HepG2 (cell line): Measurements from ENCODE around the gene C1orf50. TPM values are rescaled to one million over a fixed set of nuclear protein-coding genes. Genes with fewer than 3 reads are reported as not detected.

Source experiments
- ATF1 ChIP-seq: IDR thresholded peaks from 2 replicates; pipeline ENCODE4 v1.6.1; 2016; ENCODE audit warnings: mild to moderate bottlenecking, control low read depth
- FOXA3 ChIP-seq: IDR thresholded peaks from 2 replicates; pipeline ENCODE4 v1.6.1; 2016; ENCODE audit warnings: missing genetic modification reagents, missing compliant biosample characterization
- GATAD1 ChIP-seq: IDR thresholded peaks from 2 replicates; pipeline ENCODE4 v1.6.1; 2016; ENCODE audit warnings: missing genetic modification reagents, missing compliant biosample characterization
- HINFP ChIP-seq: sonication (generic); formaldehyde crosslinking; IDR thresholded peaks from 2 replicates; pipeline ENCODE4 v1.4.0; 2020; ENCODE audit warnings: low read depth, mild to moderate bottlenecking, missing genetic modification reagents
- KLF16 ChIP-seq, 2 experiments: sonication (generic) in 1 of 2; formaldehyde crosslinking in 1 of 2; IDR thresholded peaks; 2 replicates each; pipeline versions ENCODE4 v1.6.1 to v1.8.0; 2016 to 2023; ENCODE audit warnings: missing genetic modification reagents in 2 of 2, missing compliant biosample characterization in 1 of 2
- LBX2 ChIP-seq: sonication (generic); formaldehyde crosslinking; IDR thresholded peaks from 2 replicates; pipeline ENCODE4 v1.5.0; 2020; ENCODE audit warnings: missing genetic modification reagents, mild to moderate bottlenecking, borderline replicate concordance
- MED1 ChIP-seq: sonication (generic); formaldehyde crosslinking; IDR thresholded peaks from 2 replicates; pipeline ENCODE4 v1.4.0; 2020; ENCODE audit warnings: missing genetic modification reagents
- MTA1 ChIP-seq: sonication (generic); formaldehyde crosslinking; IDR thresholded peaks from 2 replicates; pipeline ENCODE4 v1.4.0; 2020; ENCODE audit warnings: missing genetic modification reagents, mild to moderate bottlenecking, borderline replicate concordance
- NKX3-1 ChIP-seq: sonication (generic); formaldehyde crosslinking; IDR thresholded peaks from 2 replicates; pipeline ENCODE4 v1.5.0; 2020; ENCODE audit warnings: missing genetic modification reagents
- RARG ChIP-seq: sonication (generic); formaldehyde crosslinking; IDR thresholded peaks from 2 replicates; pipeline ENCODE4 v1.4.0; 2020; ENCODE audit warnings: low read depth, mild to moderate bottlenecking, missing genetic modification reagents
- TFDP1 ChIP-seq: IDR thresholded peaks from 2 replicates; pipeline ENCODE4 v1.6.1; 2016; ENCODE audit warnings: missing compliant biosample characterization, missing genetic modification reagents, borderline replicate concordance
- YY1 ChIP-seq: IDR thresholded peaks from 2 replicates; pipeline ENCODE4 v1.6.1; 2011; ENCODE audit warnings: low read length, low read depth, moderate library complexity, mild to moderate bottlenecking; ENCODE audit not compliant: insufficient read depth, insufficient replicate concordance
- ZBTB7B ChIP-seq: sonication (generic); formaldehyde crosslinking; IDR thresholded peaks from 2 replicates; pipeline ENCODE4 v1.4.0; 2020; ENCODE audit warnings: missing genetic modification reagents
- ZNF33A ChIP-seq: sonication (generic); formaldehyde crosslinking; IDR thresholded peaks from 2 replicates; pipeline ENCODE4 v1.5.1; 2020; ENCODE audit warnings: missing genetic modification reagents, mild to moderate bottlenecking, moderate library complexity, borderline replicate concordance
- ZNF501 ChIP-seq: sonication (generic); formaldehyde crosslinking; IDR thresholded peaks from 2 replicates; pipeline ENCODE4 v1.5.1; 2020; ENCODE audit warnings: mild to moderate bottlenecking, moderate library complexity, missing genetic modification reagents
- ZNF687 ChIP-seq: sonication (generic); formaldehyde crosslinking; IDR thresholded peaks from 2 replicates; pipeline ENCODE4 v1.5.1; 2020; ENCODE audit warnings: mild to moderate bottlenecking, missing genetic modification reagents, moderate library complexity
- polyA plus RNA-seq, 8 experiments: library from polyadenylated mRNA; depleted of rRNA in 3 of 8; stranded (reverse) in 7 of 8; unstranded in 1 of 8; fragments of >200 nt; fragmentation: Illumina TruSeq in 4 of 8; extraction: Trizol in 4 of 8; gene quantifications; 2 replicates each; pipeline versions ENCODE4 v1.2.1 to v1.2.3, GENCODE V29; 2011 to 2016; ENCODE audit warnings: low read depth in 4 of 8, missing spikeins in 1 of 8, mixed read lengths in 1 of 8; ENCODE audit not compliant: insufficient read depth in 1 of 8
- total RNA-seq, 5 experiments: library from RNA; depleted of rRNA; stranded (reverse); fragments of >200 nt; fragmentation: Illumina TruSeq; extraction: Trizol; gene quantifications; 2 replicates each; pipeline ENCODE4 v1.2.3, GENCODE V29; 2016; ENCODE audit warnings: low read depth in 1 of 5
- TF ChIP-seq, protein P1 (sequence below): sonication (generic); formaldehyde crosslinking; IDR thresholded peaks from 2 replicates; pipeline ENCODE4 v1.5.1; 2020; ENCODE audit warnings: mild to moderate bottlenecking, moderate library complexity, missing genetic modification reagents

The C1orf50 gene
- total and polyA plus RNA-seq, 2 of the 13 experiments (the other 11 are each of a cell fraction or from before 2014, with no cell fraction given): 4.3 to 4.8 TPM

DNA sequence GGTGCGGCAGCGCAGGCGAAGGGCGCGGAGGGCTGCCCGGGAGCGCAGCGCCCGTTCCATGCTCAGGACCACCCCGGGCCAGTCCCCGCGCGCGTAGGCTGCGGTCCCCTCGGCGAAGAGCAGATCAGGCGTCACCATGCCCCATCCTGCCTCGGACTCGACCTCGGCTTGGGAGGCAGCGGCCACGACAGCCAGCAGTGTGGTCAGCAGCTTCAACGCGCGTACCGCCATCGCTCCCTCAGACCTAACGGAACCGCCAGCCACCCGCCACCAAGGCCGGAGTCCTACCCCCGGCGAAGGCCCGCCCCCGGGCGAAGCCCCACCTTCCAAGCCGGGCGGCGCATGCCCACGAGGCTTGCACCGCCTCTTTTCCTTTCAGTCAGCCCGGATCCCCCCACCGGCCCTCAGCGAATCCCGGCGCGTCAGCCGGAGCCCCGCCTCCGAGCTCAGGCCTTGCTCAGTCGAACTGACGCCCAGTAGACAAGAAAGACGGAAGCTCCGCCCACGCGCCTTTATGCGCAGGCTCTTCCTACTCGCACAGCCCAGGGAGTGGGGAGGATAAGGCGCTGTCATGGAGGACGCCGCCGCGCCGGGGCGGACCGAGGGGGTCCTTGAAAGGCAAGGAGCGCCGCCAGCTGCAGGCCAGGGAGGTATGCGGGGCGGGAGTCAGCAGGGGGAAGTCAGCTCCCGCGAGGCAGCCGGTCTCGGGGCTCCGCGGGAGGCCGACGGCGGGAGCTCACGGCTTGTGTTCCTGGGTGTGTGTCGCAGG, at the start of gene C1orf50, which contains the start of gene P3H1 (continued):
- peak; percentile 22; the same call in 1 of the 2 replicates for TF ChIP-seq TFDP1 (CRISPR knock-in tag)
- peak; percentile 54 for TF ChIP-seq MED1
- TF ChIP-seq LBX2 (CRISPR knock-in tag): peak; percentile 46; the same call in 1 of the 2 replicates
- TF ChIP-seq ZNF687: peak; percentile 76
- peak; percentile 75 for TF ChIP-seq ZBTB7B (CRISPR knock-in tag)
- 0 out of 2 replicates have a peak, but pooled peaks have one; percentile 44 for TF ChIP-seq MTA1 (CRISPR knock-in tag)
- TF ChIP-seq ZNF501: peak; percentile 88
- TF ChIP-seq NKX3-1 (CRISPR knock-in tag): no peak; the same call in 1 of the 2 replicates
- peak; percentile 46; the same call in 1 of the 2 replicates for TF ChIP-seq HINFP (CRISPR knock-in tag)
- TF ChIP-seq FOXA3 (CRISPR knock-in tag): peak; percentile 31; the same call in 1 of the 2 replicates
- TF ChIP-seq, protein P1, sequence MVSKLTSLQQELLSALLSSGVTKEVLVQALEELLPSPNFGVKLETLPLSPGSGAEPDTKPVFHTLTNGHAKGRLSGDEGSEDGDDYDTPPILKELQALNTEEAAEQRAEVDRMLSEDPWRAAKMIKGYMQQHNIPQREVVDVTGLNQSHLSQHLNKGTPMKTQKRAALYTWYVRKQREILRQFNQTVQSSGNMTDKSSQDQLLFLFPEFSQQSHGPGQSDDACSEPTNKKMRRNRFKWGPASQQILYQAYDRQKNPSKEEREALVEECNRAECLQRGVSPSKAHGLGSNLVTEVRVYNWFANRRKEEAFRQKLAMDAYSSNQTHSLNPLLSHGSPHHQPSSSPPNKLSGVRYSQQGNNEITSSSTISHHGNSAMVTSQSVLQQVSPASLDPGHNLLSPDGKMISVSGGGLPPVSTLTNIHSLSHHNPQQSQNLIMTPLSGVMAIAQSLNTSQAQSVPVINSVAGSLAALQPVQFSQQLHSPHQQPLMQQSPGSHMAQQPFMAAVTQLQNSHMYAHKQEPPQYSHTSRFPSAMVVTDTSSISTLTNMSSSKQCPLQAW: peak; percentile 62
- no peak for TF ChIP-seq ZNF33A (CRISPR knock-in tag)
- TF ChIP-seq ATF1 (CRISPR knock-in tag): no peak
- peak in 1 of 2 experiments; percentile 80; a peak in 2 of 4 replicates for TF ChIP-seq KLF16 (CRISPR knock-in tag; IDR thresholded peaks at IDR 0.05)
- peak; percentile 76 for TF ChIP-seq GATAD1 (CRISPR knock-in tag)
- peak; percentile 92; the same call in 1 of the 2 replicates for TF ChIP-seq RARG (CRISPR knock-in tag)
- TF ChIP-seq YY1: peak; percentile 68
